Uterus (tissue), 2 donors: Measurements from ENCODE around the gene FBXO34.

Source experiments
- POLR2A ChIP-seq, 2 donors: fragments of 450-650 bp; IDR thresholded peaks; one replicate each; pipeline ENCODE4 v1.6.1; 2016; ENCODE audit warnings: antibody characterized with exemption in 2 of 2, mild to moderate bottlenecking in 1 of 2, moderate library complexity in 1 of 2
- TF ChIP-seq, protein P1 (sequence below), 4 experiments: fragments of 200-600 bp in 2 of 4; fragments of 450-650 bp in 2 of 4; sonication (generic) in 2 of 4; IDR thresholded peaks; one replicate each; pipeline ENCODE4 v1.5.1; 2016 to 2019; ENCODE audit warnings: antibody characterized with exemption in 4 of 4, mild to moderate bottlenecking in 2 of 4, moderate library complexity in 1 of 4

DNA sequence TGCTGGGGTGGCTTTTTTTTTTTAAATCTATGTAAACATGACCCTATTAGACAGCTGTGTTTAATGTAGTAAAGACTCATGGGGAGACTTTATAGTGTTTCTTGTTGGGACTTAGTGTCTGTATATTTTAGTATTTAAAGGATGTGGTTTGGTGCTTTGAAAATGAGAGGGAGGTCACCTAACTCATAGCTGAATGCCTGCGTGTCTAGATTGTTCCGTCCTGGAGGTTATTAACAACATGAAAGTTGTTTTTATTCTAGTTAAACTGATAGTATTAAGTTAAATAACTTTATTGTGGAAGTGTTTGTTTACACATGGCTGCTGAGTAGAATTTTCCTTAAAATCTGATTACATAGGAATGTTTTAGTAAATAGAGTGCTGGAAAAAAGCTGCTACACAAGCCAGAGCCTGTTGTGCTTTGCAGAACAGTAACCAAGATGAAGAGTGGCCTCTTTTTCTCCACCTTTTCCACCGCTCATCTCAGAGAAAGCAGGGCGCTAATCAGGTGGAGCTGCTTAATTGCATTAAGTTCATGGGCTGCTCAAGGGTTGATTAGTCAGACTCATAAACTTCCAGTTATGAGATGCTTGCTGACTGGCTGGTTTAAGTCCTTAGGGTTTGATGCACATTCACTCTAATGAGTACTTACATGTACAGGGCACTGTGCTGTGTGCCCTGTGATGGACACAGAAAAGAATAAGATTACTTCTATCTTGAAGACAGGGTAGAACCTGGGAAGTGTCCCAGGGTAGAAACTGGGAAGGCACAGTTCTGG, 62.7 kb downstream of the FBXO34 start:
- TF ChIP-seq, protein P1, sequence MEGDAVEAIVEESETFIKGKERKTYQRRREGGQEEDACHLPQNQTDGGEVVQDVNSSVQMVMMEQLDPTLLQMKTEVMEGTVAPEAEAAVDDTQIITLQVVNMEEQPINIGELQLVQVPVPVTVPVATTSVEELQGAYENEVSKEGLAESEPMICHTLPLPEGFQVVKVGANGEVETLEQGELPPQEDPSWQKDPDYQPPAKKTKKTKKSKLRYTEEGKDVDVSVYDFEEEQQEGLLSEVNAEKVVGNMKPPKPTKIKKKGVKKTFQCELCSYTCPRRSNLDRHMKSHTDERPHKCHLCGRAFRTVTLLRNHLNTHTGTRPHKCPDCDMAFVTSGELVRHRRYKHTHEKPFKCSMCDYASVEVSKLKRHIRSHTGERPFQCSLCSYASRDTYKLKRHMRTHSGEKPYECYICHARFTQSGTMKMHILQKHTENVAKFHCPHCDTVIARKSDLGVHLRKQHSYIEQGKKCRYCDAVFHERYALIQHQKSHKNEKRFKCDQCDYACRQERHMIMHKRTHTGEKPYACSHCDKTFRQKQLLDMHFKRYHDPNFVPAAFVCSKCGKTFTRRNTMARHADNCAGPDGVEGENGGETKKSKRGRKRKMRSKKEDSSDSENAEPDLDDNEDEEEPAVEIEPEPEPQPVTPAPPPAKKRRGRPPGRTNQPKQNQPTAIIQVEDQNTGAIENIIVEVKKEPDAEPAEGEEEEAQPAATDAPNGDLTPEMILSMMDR (IDR thresholded peaks at IDR 0.05): no peak
- TF ChIP-seq POLR2A (IDR thresholded peaks at IDR 0.05): no peak
